ENCODE results near the gene GSG1. TPM values are rescaled to one million over a fixed set of nuclear protein-coding genes. Genes with fewer than 3 reads are reported as not detected.
"Not testable (repeated sequence)": the region's sequence is repeated elsewhere in the genome, so short reads cannot be mapped to it uniquely, and the experiment has no call there.

GSG1 gene
- total RNA-seq, 1 experiment from 2014 or later, result not detected

DNA sequence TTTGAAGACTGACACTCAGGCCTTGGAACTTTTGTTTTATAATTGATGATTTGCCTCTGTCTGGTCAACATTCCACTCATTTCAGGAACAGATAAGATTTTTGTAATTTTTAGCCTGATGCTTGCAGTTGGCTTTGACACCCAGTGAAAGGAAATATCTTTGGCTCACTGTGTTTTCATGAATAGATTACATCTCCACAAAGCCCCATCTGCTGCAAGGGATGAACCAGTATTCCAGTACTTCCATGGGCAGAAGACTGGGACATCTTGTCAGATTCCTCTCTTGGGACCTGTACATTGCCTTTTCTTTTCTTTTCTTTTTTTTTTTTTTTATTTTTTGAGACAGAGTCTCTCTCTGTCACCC is 28.4 kb downstream of the GSG1 start:
- DNase-seq (ENCODE audit: low read depth, low spot score), result no peak
- in situ Hi-C loops (cut with HindIII; ENCODE audit: low pct_unique_long_range_greater_than_20kb, low sequenced_read_pairs), result no loop called here

- DNase-seq (ENCODE audit: low read depth, low spot score), result no peak
- in situ Hi-C loops (cut with HindIII; ENCODE audit: low pct_unique_long_range_greater_than_20kb, low sequenced_read_pairs), result no loop called here
Observed at GRCh38 chr12:13074396-13075117, 28.9 kb downstream of the GSG1 start.

DNA sequence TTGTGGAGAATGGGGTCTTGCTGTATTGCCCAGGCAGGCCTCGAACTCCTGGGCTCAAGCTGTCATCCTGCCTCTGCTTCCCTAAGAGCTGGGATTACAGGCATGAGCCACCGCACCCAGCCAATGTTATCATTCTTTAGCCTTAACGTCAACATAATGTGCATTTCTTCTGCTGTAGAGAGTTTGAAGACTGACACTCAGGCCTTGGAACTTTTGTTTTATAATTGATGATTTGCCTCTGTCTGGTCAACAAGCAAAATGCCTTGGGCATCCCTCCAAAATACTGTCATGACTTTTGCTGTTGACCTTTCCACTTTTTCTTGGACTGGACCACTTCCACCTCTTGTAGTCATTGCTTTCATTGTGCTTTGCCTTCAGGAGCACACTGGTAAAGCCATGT is 30.3 kb downstream of the GSG1 start:
- in situ Hi-C loops (cut with HindIII; ENCODE audit: low pct_unique_long_range_greater_than_20kb, low sequenced_read_pairs), result no loop called here
- DNase-seq (ENCODE audit: low read depth, low spot score), result no peak

GRCh38 chr12:13071305-13072280 is 31.9 kb downstream of the GSG1 start:
- in situ Hi-C loops (cut with HindIII; ENCODE audit: low pct_unique_long_range_greater_than_20kb, low sequenced_read_pairs), result no loop called here
- DNase-seq (ENCODE audit: low read depth, low spot score), result no peak

DNA sequence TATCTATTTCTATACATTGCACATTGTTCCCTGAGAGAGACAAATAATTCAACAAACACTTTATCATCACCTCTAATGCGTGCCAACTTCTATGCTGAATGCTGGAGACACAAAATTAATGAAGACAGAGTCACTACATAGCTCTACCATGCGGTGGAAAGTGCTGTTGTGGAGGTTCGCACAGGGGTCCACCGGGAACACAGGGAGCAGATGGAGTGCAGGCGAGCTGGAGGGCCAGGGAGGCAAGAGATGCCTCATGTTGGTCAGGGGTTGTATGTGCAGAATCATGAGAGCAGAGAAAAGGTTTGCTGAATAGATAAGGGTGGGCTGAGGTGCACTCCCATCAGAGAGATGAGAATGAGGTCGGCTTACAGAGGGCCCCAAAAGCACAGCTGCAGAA is 34.1 kb downstream of the GSG1 start:
- no peak for DNase-seq (ENCODE audit: low read depth, low spot score)
- in situ Hi-C loops (cut with HindIII; ENCODE audit: low pct_unique_long_range_greater_than_20kb, low sequenced_read_pairs), result no loop called here

- in situ Hi-C loops (cut with HindIII; ENCODE audit: low pct_unique_long_range_greater_than_20kb, low sequenced_read_pairs), result no loop called here
- no peak for DNase-seq (ENCODE audit: low read depth, low spot score)
Observed at GRCh38 chr12:13067322-13067721, 36.1 kb downstream of the GSG1 start.

GRCh38 chr12:13066459-13066858 is 37.0 kb downstream of the GSG1 start:
- no peak for DNase-seq (ENCODE audit: low read depth, low spot score)
- in situ Hi-C loops (cut with HindIII; ENCODE audit: low pct_unique_long_range_greater_than_20kb, low sequenced_read_pairs), result no loop called here

DNA sequence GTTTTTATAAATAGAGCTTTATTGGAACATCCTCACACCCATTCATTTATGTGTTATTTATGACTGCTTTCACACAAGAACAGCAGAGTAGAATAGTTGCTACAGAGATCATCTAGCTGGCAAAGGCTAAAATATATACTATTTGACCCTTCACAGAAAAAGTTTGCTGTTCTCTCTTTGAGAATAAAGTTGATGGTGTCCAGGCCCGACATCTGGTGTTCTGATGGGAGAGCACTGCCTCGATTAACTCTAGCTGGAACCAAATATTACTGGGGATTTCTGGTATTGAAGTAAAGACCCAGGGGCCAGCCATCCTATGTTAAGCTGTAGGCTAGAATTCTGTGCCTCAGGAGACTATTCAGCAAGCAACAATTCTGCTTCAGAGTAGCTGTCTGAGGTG is 37.5 kb downstream of the GSG1 start:
- in situ Hi-C loops (cut with HindIII; ENCODE audit: low pct_unique_long_range_greater_than_20kb, low sequenced_read_pairs), result no loop called here
- DNase-seq (ENCODE audit: low read depth, low spot score), result no peak

GRCh38 chr12:13062669-13063068 is 40.8 kb downstream of the GSG1 start:
- no peak for DNase-seq (ENCODE audit: low read depth, low spot score)
- in situ Hi-C loops (cut with HindIII; ENCODE audit: low pct_unique_long_range_greater_than_20kb, low sequenced_read_pairs), result no loop called here

GRCh38 chr12:13061377-13061776 is 42.1 kb downstream of the GSG1 start:
- in situ Hi-C loops (cut with HindIII; ENCODE audit: low pct_unique_long_range_greater_than_20kb, low sequenced_read_pairs), result no loop called here
- peak; percentile 44 for DNase-seq (ENCODE audit: low read depth, low spot score)

GRCh38 chr12:13060581-13060980 is 42.9 kb downstream of the GSG1 start:
- in situ Hi-C loops (cut with HindIII; ENCODE audit: low pct_unique_long_range_greater_than_20kb, low sequenced_read_pairs), result no loop called here
- DNase-seq (ENCODE audit: low read depth, low spot score), result no peak

GRCh38 chr12:13053617-13054016 is 49.9 kb downstream of the GSG1 start:
- in situ Hi-C loops (cut with HindIII; ENCODE audit: low pct_unique_long_range_greater_than_20kb, low sequenced_read_pairs); DNase-seq (ENCODE audit: low read depth, low spot score): not testable (repeated sequence)

DNA sequence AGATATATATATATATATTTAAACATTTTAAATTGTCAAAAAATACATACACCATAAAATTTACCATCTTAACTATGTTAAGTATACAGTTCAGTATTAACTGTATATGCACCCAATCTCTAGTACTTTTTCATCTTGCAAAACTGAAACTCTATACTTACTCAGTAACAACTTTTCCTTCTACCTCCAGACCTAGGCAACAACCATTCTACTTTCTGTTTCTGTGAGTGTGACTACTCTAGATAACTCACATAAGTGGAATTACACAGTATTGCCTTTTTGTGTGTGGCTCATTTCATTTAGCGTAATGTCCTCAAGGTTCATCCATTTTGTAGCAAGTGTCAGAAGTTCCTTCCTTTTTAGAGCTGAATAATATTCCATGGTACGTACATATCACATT is 51.0 kb downstream of the GSG1 start:
- DNase-seq (ENCODE audit: low read depth, low spot score), result no peak
- in situ Hi-C loops (cut with HindIII; ENCODE audit: low pct_unique_long_range_greater_than_20kb, low sequenced_read_pairs), result no loop called here

- in situ Hi-C loops (cut with HindIII; ENCODE audit: low pct_unique_long_range_greater_than_20kb, low sequenced_read_pairs), result no loop called here
- DNase-seq (ENCODE audit: low read depth, low spot score), result no peak
Observed at GRCh38 chr12:13049816-13050215, 53.7 kb downstream of the GSG1 start.

DNA sequence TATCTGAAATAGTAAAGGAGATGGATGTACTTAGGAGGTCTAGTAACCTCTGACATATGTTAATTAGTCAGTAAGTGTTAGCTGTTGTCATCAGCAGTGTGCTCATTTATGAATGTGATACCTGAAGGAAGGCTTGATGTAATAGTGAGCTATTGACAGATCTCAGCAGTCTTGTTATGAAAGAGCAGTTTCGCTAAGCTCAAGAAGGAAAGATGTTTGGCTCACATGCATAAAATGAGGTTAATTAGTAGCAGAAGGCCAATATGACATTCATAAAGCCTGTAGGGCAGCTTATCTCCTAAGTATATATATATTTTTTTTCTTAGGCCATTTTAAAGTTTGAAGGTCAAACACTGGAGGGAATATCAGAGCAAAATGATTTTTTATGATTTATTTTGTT is 56.5 kb downstream of the GSG1 start:
- in situ Hi-C loops (cut with HindIII; ENCODE audit: low pct_unique_long_range_greater_than_20kb, low sequenced_read_pairs), result no loop called here
- no peak for DNase-seq (ENCODE audit: low read depth, low spot score)

DNA sequence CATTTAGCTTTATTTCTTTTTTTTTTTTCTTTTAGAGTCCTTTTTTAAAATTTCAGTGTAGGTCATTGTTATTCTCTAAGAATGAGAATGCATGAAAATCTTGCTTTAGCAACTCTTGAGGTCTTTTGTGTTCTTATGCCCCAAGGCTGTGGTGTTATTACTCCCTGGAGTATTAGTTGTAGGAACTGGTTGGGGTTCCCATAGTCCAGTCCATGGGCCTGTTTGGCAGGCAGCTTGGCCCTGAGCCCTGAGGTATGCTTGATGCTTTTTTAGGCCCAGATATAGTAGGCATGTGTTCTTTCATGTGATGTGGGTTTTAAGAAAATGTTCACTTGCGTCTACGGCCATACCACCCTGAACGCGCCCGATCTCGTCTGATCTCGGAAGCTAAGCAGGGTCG is 57.7 kb downstream of the GSG1 start:
- DNase-seq (ENCODE audit: low read depth, low spot score), result peak; percentile 56
- in situ Hi-C loops (cut with HindIII; ENCODE audit: low pct_unique_long_range_greater_than_20kb, low sequenced_read_pairs), result no loop called here

GRCh38 chr12:13044906-13045299 is 58.6 kb downstream of the GSG1 start:
- DNase-seq (ENCODE audit: low read depth, low spot score), result peak; percentile 10
- in situ Hi-C loops (cut with HindIII; ENCODE audit: low pct_unique_long_range_greater_than_20kb, low sequenced_read_pairs), result no loop called here

DNA sequence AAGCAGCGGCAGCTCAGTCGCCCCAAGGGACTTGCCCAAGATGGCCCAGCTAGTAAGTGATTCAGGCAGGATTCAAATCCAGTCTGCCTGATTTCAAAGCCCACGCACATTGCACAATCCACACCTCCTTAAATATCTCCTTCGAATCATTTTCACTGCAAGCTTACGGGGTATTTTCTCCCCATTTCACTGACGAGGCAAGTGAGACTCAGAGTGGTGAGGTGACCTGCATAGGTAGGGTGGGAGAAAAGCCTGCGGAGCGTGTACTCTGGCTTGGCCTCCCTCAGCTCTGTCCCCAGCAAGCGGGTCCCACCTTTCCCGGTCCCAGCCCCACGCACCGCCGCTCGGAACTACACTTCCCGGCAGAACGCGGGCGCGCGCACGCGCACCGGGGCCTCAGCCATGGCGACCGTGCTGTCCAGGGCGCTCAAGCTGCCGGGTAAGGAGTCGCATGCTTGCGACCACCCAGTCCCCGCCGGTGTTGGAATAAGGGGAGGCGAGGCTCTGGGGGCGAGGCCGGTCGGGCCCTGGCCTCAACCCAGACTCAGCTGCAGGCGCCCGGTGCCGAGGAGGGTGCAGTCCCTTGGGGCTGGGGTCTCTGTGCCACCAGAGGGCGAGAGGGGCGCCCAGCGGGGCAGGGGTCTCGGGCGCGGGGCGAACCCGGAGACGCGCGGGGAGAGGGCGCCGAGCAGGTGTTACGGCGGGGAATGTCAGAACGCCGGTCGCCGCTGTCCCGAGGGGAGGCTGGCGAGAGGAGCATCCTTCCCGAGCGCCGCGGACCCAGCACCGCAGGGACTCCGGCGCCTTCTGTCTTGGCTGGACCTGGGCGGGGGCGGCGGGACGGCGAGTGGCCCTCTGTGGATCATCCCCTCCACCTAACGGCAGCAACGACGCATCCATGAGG is 59.2 kb downstream of the GSG1 start, which contains the start of gene FAM234B:
Gene FAM234B, plus strand, starts transcription at position 380 of the 904 bp plus-strand sequence. Its CDS starts 23 bp downstream, at position 403.
- in situ Hi-C loops (cut with HindIII; ENCODE audit: low pct_unique_long_range_greater_than_20kb, low sequenced_read_pairs), result no loop called here
- peak; percentile 66 for DNase-seq (ENCODE audit: low read depth, low spot score)
